Right lobe of liver (tissue), 4 donors: ENCODE data around the gene CSDE1.

Source experiments
- CTCF ChIP-seq, 4 donors: fragments of 200-600 bp in 3 of 4; fragments of 450-650 bp in 1 of 4; IDR thresholded peaks; one replicate each; pipeline versions ENCODE4 v1.5.1 to v1.8.0; 2016 to 2022; ENCODE audit warnings: antibody characterized with exemption in 4 of 4, mild to moderate bottlenecking in 2 of 4
- POLR2A ChIP-seq: fragments of 450-650 bp; IDR thresholded peaks from one replicate; pipeline ENCODE4 v1.6.1; 2017; ENCODE audit warnings: antibody characterized with exemption, mild to moderate bottlenecking
- donor health status: DM: no; HTN: no; CAD: no.
- donor health status: DM: no; HTN: no; CAD: no.
- donor health status: DM: no; HTN: yes; CAD: no.

- TF ChIP-seq POLR2A = no peak
- no peak for TF ChIP-seq CTCF (IDR thresholded peaks at IDR 0.05)
Measured at GRCh38 chr1:114723915-114724314, 33.9 kb downstream of the CSDE1 start.
